Natural killer cell (primary cell): ENCODE measurements around the gene PRPF40A. TPM values are rescaled to one million over a fixed set of nuclear protein-coding genes. Genes with fewer than 3 reads are reported as not detected.

Experiments
- ATAC-seq, 3 donors: fragments of 150-1000 bp in 2 of 3; fragments of 200-7000 bp in 1 of 3; cut with Tn5 transposase; 1 replicate in 1 of 3; 2 replicates in 2 of 3; pipeline ENCODE4 v1.10.0; 2021; ENCODE audit warnings: mild to moderate bottlenecking in 2 of 3, moderate library complexity in 2 of 3
- DNase-seq, 2 donors: peaks; one replicate each; pipeline versions ENCODE4 v3.0.0 to v3.0.0-alpha.2; 2013 to 2021; ENCODE audit warnings: mixed read lengths in 1 of 2
- H3K27ac ChIP-seq: one replicate; pipeline ENCODE4 v1.5.1; 2013; ENCODE audit warnings: mild to moderate bottlenecking, low read length
- H3K27me3 ChIP-seq: one replicate; pipeline ENCODE4 v1.6.1; 2013; ENCODE audit warnings: low read length; ENCODE audit not compliant: control insufficient read depth, insufficient read depth
- H3K36me3 ChIP-seq: one replicate; pipeline ENCODE4 v1.6.1; 2013; ENCODE audit warnings: low read length; ENCODE audit not compliant: control insufficient read depth, insufficient read depth
- H3K4me1 ChIP-seq: one replicate; pipeline ENCODE4 v1.6.1; 2013; ENCODE audit warnings: low read length; ENCODE audit not compliant: control insufficient read depth, insufficient read depth
- H3K4me3 ChIP-seq: one replicate; pipeline ENCODE4 v1.5.1; 2013; ENCODE audit warnings: low read length
- H3K9me3 ChIP-seq: one replicate; pipeline ENCODE4 v1.6.1; 2013; ENCODE audit warnings: low read length; ENCODE audit not compliant: control insufficient read depth, insufficient read depth
- H3K27ac Mint-ChIP-seq, 2 donors: one replicate each; pipeline ENCODE4 v1.8.0; 2022; ENCODE audit warnings: mild to moderate bottlenecking in 2 of 2, mixed read lengths in 2 of 2, moderate library complexity in 1 of 2
- H3K27me3 Mint-ChIP-seq, 2 donors: one replicate each; pipeline ENCODE4 v1.8.0; 2022; ENCODE audit warnings: low read depth in 2 of 2, mixed read lengths in 2 of 2
- H3K36me3 Mint-ChIP-seq: one replicate; pipeline ENCODE4 v1.8.0; 2022; ENCODE audit warnings: mixed read lengths
- H3K4me1 Mint-ChIP-seq, 2 donors: one replicate each; pipeline ENCODE4 v1.8.0; 2022; ENCODE audit warnings: mixed read lengths in 2 of 2
- H3K4me3 Mint-ChIP-seq: one replicate; pipeline ENCODE4 v1.8.0; 2022; ENCODE audit warnings: mild to moderate bottlenecking, moderate library complexity, mixed read lengths
- H3K9me3 Mint-ChIP-seq, 2 donors: one replicate each; pipeline ENCODE4 v1.8.0; 2022; ENCODE audit warnings: mixed read lengths in 2 of 2
- WGBS: methylation state at CpG from one replicate; pipeline ENCODE4 v1.1.7; 2013; ENCODE audit warnings: missing lambda C conversion rate; ENCODE audit not compliant: insufficient coverage; 5-methylcytosine and 5-hydroxymethylcytosine counted together
- intact Hi-C: fragments of 100-400 bp; cut with micrococcal nuclease; formaldehyde crosslinking; loops from one replicate; pipeline ENCODE4 v1.14.2; 2022
- total RNA-seq, 4 donors: library from RNA; stranded (reverse); fragments of 120-200 nt in 1 of 4; gene quantifications; one replicate each; pipeline versions ENCODE4 v1.2.3 to v1.2.4, GENCODE V29; 2013 to 2022
- TF ChIP-seq, protein P1 (sequence below): fragments of 200-600 bp; IDR thresholded peaks from one replicate; pipeline ENCODE4 v1.8.0; 2022; ENCODE audit warnings: antibody characterized with exemption

Gene PRPF40A
- total RNA-seq, 3 donors from 2014 or later (not counting 1 experiment from before 2014, with no cell fraction given), result 120 to 137 (median 130) TPM

DNA sequence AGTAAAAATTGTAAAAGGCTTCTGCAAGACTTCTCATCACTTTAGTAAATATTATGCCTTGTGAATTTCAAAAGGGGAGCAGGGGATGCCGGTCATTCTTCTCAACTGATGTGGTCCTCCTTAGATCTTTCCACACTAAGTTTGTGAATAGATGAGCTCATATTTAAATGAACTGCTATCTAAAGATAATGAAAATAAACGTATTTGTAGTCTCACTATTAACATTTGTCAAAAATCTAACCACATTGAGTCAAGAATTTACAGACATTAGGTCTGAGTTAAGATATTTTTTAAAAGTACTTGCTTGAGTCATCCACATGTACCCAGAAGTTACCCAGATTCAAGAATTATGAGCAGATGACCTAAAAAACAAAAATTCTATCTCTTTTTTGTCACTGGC is 6.5 kb downstream of the PRPF40A start:
- H3K4me3 Mint-ChIP-seq, result no peak overlapping the region

DNA sequence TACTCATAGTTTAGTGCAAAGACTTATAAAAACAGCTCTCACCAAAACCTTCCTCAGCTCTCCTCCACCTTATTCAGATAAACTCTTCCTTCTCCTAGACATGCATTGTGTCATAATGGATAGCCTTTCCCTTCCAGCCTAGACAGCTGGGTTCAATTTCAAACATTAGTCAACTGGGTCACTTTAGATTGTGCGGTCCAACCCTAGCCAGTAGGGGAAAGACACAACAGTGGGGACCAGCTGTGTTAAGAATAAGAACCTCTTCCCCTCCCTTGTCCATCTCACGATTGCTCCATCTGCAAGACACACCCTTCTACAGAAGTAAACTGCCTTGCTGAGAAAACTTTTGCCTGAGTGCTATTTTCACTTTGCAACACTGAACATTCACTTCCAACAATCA is 8.5 kb downstream of the PRPF40A start:
- Histone ChIP-seq H3K4me3 (no peak overlapping the region), H3K27me3 (no peaks in the 10 kb centered on the region), H3K9me3 (no peaks in the 10 kb centered on the region), H3K27ac (no peak overlapping the region), H3K36me3 (peaks cover 13% of the 10 kb centered on the region), H3K4me1 (no peaks in the 10 kb centered on the region)
- Mint-ChIP-seq H3K4me1 (peaks cover 67% of the 10 kb centered on the region in 2 donors), H3K9me3 (no peaks in the 10 kb centered on the region), H3K27ac (peak overlapping the region in 1 of 2 donors; percentile 26), H3K27me3 (no peaks in the 10 kb centered on the region), H3K4me3 (no peak overlapping the region), H3K36me3 (peaks cover 2% of the 10 kb centered on the region)
- DNase-seq (no peak), ATAC-seq (no peak)
- WGBS, result 98% methylated on average over 2 of the region's 2 CpGs
- intact Hi-C loops, result no loop called here
- TF ChIP-seq, protein P1, sequence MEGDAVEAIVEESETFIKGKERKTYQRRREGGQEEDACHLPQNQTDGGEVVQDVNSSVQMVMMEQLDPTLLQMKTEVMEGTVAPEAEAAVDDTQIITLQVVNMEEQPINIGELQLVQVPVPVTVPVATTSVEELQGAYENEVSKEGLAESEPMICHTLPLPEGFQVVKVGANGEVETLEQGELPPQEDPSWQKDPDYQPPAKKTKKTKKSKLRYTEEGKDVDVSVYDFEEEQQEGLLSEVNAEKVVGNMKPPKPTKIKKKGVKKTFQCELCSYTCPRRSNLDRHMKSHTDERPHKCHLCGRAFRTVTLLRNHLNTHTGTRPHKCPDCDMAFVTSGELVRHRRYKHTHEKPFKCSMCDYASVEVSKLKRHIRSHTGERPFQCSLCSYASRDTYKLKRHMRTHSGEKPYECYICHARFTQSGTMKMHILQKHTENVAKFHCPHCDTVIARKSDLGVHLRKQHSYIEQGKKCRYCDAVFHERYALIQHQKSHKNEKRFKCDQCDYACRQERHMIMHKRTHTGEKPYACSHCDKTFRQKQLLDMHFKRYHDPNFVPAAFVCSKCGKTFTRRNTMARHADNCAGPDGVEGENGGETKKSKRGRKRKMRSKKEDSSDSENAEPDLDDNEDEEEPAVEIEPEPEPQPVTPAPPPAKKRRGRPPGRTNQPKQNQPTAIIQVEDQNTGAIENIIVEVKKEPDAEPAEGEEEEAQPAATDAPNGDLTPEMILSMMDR, result no peak

More for the DNA sequence above, 6.5 kb downstream of the PRPF40A start:
- TF ChIP-seq, protein P1, result no peak
- Mint-ChIP-seq H3K9me3 (no peaks in the 10 kb centered on the region), H3K4me1 (peaks cover 60 to 67% of the 10 kb centered on the region in 2 donors), H3K27ac (no peak overlapping the region), H3K36me3 (peaks cover 6% of the 10 kb centered on the region), H3K27me3 (no peaks in the 10 kb centered on the region)
- DNase-seq, result no peak
- Histone ChIP-seq H3K36me3 (peaks cover 29% of the 10 kb centered on the region), H3K9me3 (no peaks in the 10 kb centered on the region), H3K4me3 (no peak overlapping the region), H3K27ac (no peak overlapping the region), H3K4me1 (peaks cover under 1% of the 10 kb centered on the region), H3K27me3 (no peaks in the 10 kb centered on the region)
- intact Hi-C loops, result no loop called here
- no CpG with 5 or more reads among the region's 2 CpGs for whole genome bisulfite sequencing
- no peak for ATAC-seq

DNA sequence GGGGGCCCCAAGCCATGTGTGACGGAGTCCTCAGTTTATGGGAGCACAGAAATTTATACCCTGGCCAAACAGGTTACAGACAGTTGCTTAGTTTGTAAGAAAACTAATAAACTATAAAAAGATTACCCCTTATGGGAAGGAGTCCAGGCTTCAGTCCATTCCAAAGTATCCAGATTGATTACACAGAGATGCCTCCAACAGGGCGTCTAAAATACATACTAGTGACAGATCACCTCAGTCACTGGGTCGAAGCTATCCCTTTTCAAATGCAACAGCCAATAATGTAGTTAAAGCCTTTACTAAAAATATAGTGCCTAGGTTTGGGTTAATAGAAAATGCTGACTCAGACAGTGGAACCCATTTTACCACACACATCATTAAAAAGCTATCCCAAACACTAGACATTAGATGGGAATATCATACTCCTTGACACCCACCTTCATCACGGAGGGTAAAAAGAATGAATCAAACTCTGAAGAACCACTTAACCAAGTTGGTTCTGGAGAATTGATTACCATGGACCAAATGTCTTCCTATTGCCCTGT is 10.7 kb downstream of the PRPF40A start:
- Histone ChIP-seq H3K9me3 (no peaks in the 10 kb centered on the region), H3K27ac (no peak overlapping the region), H3K4me3 (no peak overlapping the region), H3K36me3 (peaks cover 9% of the 10 kb centered on the region), H3K27me3 (no peaks in the 10 kb centered on the region), H3K4me1 (no peaks in the 10 kb centered on the region)
- Mint-ChIP-seq H3K27me3 (no peaks in the 10 kb centered on the region), H3K36me3 (no peaks in the 10 kb centered on the region), H3K4me1 (peaks cover 70 to 77% of the 10 kb centered on the region in 2 donors), H3K9me3 (no peaks in the 10 kb centered on the region), H3K4me3 (no peak overlapping the region), H3K27ac (no peak overlapping the region)
- ATAC-seq (no peak), DNase-seq (no peak)
- TF ChIP-seq, protein P1, result no peak
- WGBS, result 100% methylated on average over 3 of the region's 4 CpGs
- intact Hi-C loops, result no loop called here

DNA sequence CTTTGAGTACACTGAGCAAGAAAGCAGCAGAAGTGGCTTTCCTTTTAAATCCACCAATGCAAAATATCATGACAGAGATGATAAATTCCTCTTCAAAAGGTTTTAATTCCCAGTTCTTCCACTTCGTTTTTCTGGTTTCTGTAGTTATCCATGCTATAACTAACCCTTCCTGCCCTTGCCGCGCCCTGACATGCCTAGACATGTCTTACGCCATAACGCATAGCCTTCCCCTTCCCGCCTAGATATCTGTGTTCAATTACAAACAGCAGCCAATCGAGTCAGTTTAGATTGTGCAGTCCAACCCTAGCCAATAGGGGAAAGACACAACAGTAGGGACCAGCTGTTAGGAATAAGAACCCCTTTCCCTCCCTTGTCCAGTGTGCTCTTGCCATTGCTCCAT is 16.1 kb downstream of the PRPF40A start:
- Mint-ChIP-seq H3K36me3 (no peaks in the 10 kb centered on the region), H3K27me3 (no peaks in the 10 kb centered on the region), H3K9me3 (peaks cover 0 to 2% of the 10 kb centered on the region in 2 donors), H3K4me3 (no peak overlapping the region), H3K4me1 (peaks cover 44 to 55% of the 10 kb centered on the region in 2 donors), H3K27ac (peak overlapping the region in 1 of 2 donors; percentile 31)
- no peak overlapping the region for H3K27ac ChIP-seq
- no peaks in the 10 kb centered on the region for H3K27me3 ChIP-seq
- TF ChIP-seq, protein P1, result no peak
- H3K4me1 ChIP-seq, result no peaks in the 10 kb centered on the region
- H3K4me3 ChIP-seq, result no peak overlapping the region
- no peak for DNase-seq
- H3K9me3 ChIP-seq, result no peaks in the 10 kb centered on the region
- ATAC-seq, result no peak
- H3K36me3 ChIP-seq, result no peaks in the 10 kb centered on the region
- intact Hi-C loops, result no loop called here
- WGBS, result 94% methylated on average over 7 of the region's 7 CpGs
